ENCODE measurements around the gene FAM151B.

FAM151B gene

DNA sequence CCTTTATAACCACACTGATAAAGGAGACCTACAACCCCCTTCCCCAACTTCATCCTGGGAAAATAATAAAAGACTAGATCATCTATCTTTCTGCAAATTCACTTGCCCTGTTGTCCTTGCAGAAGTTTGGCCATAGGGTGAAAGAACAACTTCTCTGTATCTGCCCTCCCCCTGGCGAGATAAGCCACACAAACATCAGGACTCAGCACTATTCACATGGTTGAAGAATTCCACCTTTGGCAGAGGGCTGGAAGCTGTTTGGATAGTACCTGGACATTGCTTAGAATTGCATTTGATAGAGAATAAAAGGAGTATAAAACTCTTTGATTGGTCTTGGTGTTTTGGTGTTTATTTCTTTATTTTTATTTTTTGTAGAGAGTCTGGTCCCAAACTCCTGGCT, 16.9 kb downstream of the FAM151B start:
- H3K4me3 ChIP-seq (ENCODE audit: low read depth, low read length) = no peak overlapping the region
- no peak for DNase-seq
- in situ Hi-C loops (cut with HindIII; ENCODE audit: low pct_ligation_motif_present, low sequenced_read_pairs) = no loop called here
- H3K27ac ChIP-seq = no peak overlapping the region
- no peaks in the 10 kb centered on the region for H3K27me3 ChIP-seq (replicated peaks)
- H3K36me3 ChIP-seq (replicated peaks) = no peaks in the 10 kb centered on the region
- TF ChIP-seq, protein P1, sequence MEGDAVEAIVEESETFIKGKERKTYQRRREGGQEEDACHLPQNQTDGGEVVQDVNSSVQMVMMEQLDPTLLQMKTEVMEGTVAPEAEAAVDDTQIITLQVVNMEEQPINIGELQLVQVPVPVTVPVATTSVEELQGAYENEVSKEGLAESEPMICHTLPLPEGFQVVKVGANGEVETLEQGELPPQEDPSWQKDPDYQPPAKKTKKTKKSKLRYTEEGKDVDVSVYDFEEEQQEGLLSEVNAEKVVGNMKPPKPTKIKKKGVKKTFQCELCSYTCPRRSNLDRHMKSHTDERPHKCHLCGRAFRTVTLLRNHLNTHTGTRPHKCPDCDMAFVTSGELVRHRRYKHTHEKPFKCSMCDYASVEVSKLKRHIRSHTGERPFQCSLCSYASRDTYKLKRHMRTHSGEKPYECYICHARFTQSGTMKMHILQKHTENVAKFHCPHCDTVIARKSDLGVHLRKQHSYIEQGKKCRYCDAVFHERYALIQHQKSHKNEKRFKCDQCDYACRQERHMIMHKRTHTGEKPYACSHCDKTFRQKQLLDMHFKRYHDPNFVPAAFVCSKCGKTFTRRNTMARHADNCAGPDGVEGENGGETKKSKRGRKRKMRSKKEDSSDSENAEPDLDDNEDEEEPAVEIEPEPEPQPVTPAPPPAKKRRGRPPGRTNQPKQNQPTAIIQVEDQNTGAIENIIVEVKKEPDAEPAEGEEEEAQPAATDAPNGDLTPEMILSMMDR (IDR thresholded peaks at IDR 0.05; ENCODE audit: low read depth, low read length, missing control alignments) = no peak

DNA sequence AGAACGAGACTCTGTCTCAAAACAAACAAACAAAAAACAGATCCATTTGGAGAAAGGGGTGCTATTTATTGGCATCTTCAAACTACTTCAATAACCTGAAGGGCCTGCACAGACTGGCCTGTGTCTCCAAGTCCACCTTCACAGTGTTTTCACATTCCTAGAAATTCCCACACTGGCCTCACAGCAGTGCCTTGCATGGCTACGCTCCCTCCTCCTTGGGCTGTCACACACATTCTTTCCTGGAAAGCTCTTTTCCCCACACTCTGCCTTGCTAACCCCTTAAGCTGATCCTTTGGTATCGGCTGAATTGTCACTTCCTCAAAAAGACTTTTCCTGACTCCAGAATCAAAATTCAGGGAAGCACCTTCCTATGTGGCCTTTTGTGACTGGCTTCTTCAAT, 19.8 kb downstream of the FAM151B start:
- H3K27me3 ChIP-seq (replicated peaks) = no peaks in the 10 kb centered on the region
- no peak overlapping the region for H3K27ac ChIP-seq
- TF ChIP-seq, protein P1 (IDR thresholded peaks at IDR 0.05; ENCODE audit: low read depth, low read length, missing control alignments) = no peak
- DNase-seq = no peak
- no peak overlapping the region for H3K4me3 ChIP-seq (ENCODE audit: low read depth, low read length)
- in situ Hi-C loops (cut with HindIII; ENCODE audit: low pct_ligation_motif_present, low sequenced_read_pairs) = no loop called here
- no peaks in the 10 kb centered on the region for H3K36me3 ChIP-seq (replicated peaks)

DNA sequence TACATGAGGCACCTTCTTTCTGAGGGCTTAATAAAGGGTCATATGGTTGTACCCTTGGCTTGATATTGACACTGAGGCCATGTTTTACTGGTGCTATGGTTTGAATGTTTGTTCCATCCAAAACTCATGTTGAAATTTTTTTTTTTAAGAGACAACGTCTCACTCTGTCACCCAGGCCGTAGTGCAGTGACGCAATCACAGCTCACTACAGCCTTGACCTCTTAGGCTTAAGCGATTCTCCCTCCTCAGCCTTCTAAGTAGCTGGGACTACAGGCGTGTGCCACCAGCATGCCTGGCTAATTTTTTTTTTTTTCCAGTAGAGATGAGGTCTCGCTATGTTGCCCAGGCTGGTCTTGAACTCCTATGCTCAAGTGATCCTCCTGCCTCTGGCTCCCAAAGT, 20.9 kb downstream of the FAM151B start:
- no peak overlapping the region for H3K4me3 ChIP-seq (ENCODE audit: low read depth, low read length)
- in situ Hi-C loops (cut with HindIII; ENCODE audit: low pct_ligation_motif_present, low sequenced_read_pairs) = no loop called here
- no peaks in the 10 kb centered on the region for H3K36me3 ChIP-seq (replicated peaks)
- no peak for DNase-seq
- no peak overlapping the region for H3K27ac ChIP-seq
- H3K27me3 ChIP-seq (replicated peaks) = no peaks in the 10 kb centered on the region
- TF ChIP-seq, protein P1 (IDR thresholded peaks at IDR 0.05; ENCODE audit: low read depth, low read length, missing control alignments) = no peak

DNA sequence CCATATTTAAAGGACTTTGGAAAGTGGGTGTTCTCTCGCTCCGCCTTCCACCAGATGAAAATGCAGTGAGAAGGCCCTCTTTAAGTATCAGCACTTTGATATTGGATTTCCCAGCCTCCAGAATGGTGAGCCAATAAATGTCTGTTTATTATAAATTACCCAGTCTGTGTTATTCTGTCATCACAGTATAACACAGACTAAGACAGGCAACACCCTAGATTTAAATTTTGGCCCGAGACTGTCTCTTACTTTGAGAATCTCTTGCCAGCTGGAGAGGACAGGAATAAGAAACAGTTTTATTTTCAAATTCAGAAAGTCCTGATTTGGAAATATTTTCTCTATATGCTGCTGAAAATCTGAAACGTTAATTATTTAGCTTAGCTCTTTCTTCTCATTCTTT, 21.5 kb downstream of the FAM151B start:
- in situ Hi-C loops (cut with HindIII; ENCODE audit: low pct_ligation_motif_present, low sequenced_read_pairs) = no loop called here
- Histone ChIP-seq H3K36me3 (replicated peaks) (no peaks in the 10 kb centered on the region), H3K4me3 (ENCODE audit: low read depth, low read length) (no peak overlapping the region), H3K27me3 (replicated peaks) (no peaks in the 10 kb centered on the region), H3K27ac (no peak overlapping the region)
- DNase-seq = no peak
- TF ChIP-seq, protein P1 (IDR thresholded peaks at IDR 0.05; ENCODE audit: low read depth, low read length, missing control alignments) = no peak

DNA sequence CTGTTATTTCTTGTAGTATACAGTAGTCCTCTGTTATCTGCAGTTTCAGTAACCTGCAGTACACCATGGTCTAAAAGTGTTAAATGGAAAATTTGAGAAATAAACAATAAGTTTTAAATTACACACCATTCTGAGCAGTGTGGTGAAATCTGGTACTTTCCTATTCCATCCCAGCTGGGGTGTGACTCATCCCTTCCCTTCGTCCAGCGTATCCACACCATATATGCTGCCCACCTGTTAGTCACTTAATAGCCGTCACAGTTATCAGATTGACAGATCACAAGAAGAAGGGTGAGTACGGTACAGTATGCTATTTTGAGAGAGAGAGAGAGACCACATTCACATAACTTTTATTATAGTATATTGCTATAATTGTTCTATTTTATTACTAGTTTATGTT, 28.9 kb downstream of the FAM151B start:
- Histone ChIP-seq H3K4me3 (ENCODE audit: low read depth, low read length) (no peak overlapping the region), H3K27ac (no peak overlapping the region), H3K27me3 (replicated peaks) (no peaks in the 10 kb centered on the region), H3K36me3 (replicated peaks) (no peaks in the 10 kb centered on the region)
- in situ Hi-C loops (cut with HindIII; ENCODE audit: low pct_ligation_motif_present, low sequenced_read_pairs) = no loop called here
- DNase-seq = peak; percentile 89
- TF ChIP-seq, protein P1 (IDR thresholded peaks at IDR 0.05; ENCODE audit: low read depth, low read length, missing control alignments) = no peak

DNA sequence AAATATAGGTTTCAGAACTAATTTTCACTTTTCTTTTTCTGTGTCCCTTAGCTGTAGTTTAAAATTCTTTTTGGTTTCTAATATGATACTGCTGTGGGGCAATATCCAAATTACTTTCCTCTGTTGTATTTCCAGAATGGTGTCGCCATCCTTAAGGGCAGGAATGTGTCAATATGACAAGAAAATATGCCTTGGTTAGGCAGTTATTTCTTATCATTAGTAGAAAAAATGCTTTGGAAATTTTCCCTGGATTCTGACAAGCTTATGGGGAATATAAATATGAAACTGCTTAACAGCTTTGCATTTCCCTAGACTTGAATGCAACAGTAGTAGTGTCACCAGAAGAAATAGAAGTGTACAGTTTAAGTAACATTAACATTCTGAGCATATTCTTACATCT, 52.8 kb downstream of the FAM151B start:
- no peak for DNase-seq
- TF ChIP-seq, protein P1 (IDR thresholded peaks at IDR 0.05; ENCODE audit: low read depth, low read length, missing control alignments) = no peak
- in situ Hi-C loops (cut with HindIII; ENCODE audit: low pct_ligation_motif_present, low sequenced_read_pairs) = no loop called here
- no peak overlapping the region for H3K27ac ChIP-seq
- no peaks in the 10 kb centered on the region for H3K36me3 ChIP-seq (replicated peaks)
- no peak overlapping the region for H3K4me3 ChIP-seq (ENCODE audit: low read depth, low read length)
- H3K27me3 ChIP-seq (replicated peaks) = no peaks in the 10 kb centered on the region

Measured in brain microvascular endothelial cell (primary cell).